ENCODE results near the gene KLHL29.

KLHL29 gene

GRCh38 chr2:23478933-23479683, 94.1 kb downstream of the KLHL29 start:
- DNase-seq, result no peak

- no peak for DNase-seq
These were observed 96.2 kb downstream of the KLHL29 start for GRCh38 chr2:23480957-23481797.

- no peak for DNase-seq
These were observed 97.2 kb downstream of the KLHL29 start for GRCh38 chr2:23482188-23482587.

DNA sequence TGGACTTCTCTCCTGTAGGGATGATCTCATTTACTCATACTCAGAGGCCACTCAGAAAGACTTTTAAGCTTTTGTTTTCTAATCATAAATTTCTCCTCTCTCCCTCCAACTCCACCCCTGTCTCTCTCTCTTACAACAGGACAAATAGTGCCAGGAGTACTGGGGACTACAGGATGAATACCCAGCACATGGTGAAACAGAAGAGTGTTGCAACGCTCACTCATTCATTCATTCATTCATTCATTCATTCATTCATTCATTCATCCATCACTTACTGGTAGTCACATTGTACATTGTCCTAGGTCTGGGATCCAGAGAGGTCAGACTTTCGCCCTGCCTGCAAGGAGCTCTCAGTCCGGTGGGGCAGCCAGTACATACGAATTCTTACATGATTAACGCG, 97.6 kb downstream of the KLHL29 start:
- DNase-seq, result no peak

GRCh38 chr2:23483791-23484190, 98.8 kb downstream of the KLHL29 start:
- DNase-seq, result no peak

DNA sequence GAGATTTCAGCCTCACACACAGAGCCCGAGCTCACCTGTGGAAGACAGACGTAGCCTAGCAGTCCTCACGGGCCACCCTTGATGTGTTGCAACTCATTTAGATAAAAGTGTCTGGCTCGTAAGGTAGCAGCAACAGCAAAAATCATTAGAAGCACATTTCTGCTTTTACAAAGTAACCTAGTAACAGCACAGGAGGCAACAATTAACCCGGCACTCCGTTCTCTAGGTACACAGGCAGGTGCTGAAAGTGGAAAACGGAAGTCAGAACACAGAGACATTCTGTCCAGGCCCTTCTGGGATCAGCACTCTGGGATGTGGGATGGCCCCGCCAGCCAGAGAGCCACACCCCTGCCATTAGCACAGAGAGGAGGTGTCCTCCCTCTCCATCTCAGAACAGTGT, 99.3 kb downstream of the KLHL29 start:
- no peak for DNase-seq

GRCh38 chr2:23484767-23485166, 99.8 kb downstream of the KLHL29 start:
- DNase-seq, result no peak

- DNase-seq, result no peak
These were observed 100.3 kb downstream of the KLHL29 start for GRCh38 chr2:23485261-23485660.

DNA sequence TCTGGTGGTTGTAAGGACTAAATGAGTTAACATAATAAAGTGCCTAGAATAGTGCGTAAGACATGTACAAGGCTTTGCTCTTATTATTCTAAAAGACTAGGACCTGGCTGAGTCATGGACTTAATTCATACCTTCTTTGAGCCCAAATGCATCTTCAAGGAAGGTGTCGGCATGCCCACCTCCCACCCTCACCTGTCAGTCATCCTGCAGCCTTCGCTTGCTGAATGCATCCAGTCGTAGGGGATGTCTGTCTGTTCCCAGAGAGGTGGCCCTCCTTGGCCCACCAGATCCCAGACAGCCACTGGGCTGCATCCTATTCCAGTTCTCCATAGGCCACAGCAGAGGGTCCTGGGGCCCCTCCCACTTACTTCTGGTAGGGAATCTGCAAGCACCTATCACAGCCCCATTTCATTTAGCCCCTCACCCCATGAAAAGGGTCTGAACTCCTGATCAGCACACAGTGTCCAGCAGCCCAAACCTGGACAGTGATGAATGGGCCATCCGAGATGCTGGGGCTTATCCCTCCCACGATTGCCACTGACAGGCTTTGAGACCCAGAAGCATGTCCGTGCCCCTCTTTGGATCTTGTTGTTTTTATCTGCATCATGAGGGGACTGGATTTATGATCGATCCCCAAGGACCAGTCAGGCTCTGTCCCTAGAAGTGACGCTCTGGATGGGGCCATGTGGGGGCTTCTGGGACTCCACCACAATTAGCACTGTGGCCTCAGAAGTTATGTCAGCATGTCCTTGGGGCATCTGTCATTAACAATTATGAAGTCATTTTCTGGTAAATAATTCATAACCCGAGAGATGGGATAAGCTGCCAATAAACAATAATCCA, 101.1 kb downstream of the KLHL29 start:
- DNase-seq, result no peak

DNA sequence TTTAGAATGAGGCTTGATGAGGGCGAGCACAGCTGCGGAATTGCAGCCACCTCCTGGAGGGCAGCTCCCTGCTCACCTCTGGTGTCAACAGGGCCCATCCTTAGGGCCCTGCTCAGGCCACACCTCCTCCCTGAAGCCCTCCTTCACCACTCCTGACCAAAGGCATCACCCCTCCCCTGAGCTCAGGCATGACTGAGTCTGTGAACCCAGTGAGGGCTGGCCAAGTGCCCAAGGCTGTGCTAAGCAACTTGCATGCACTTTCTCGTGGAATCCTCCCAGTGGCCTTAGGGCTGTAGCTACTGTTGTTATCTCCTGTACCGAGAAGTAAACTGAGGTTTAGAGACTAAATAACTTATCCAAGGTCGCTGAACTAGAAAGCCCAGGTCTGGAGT, 101.7 kb downstream of the KLHL29 start:
- DNase-seq, result no peak

DNA sequence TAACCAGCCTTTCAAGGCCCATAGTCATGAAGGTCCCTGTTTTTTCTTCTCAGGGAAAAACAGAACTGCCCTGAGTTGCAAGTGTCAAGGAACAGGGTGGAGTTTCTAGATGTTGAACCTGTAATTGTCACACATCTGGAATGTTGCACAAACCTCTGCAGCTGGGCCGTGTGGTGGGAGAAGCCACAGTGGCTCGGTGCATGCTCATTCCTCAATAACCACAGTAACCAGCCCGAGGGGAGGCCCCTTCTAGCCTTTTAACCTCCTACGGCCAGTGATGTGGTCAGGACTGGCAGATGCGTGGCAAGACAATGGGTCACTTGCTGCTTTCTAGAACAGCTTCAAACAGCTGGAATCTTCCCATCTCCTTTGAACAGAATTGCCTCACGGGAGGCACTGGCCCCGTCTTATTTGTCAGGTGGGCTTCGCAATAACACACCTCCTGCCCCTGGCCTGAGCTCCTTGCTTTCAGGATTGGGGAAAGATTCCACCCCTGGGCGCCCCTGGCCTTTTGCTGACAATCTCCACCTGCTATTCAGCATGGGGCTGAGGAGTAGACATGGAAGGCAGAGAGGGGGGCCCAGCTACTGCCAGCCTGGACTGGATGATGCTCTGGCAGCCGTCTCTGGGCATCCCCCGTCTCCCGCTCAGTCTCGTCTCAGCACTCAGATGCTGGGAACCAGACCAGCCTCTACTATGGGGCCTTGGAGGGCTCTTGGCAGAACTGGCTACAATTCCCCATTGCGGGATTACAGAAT, 102.9 kb downstream of the KLHL29 start:
- DNase-seq, result peak; percentile 42

DNA sequence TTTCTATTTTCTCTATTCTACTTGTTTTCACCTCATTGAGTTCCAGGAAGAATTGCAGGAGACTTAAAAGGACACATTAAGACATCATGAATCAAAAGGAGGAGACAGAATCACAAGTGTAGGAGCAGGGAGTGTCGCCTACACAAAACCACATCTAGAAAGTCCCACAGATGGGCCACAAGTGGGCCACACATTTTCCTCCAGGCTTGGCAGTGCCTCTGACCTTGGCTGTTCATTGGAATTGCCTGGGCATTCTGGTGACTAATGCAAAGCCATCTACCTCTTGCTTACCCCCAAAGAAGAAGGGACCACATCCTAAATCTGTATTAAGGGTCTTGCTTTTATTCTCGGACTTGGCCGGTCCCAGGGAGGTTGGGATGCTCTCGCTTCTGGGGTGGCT, 103.6 kb downstream of the KLHL29 start:
- DNase-seq, result peak; percentile 5

GRCh38 chr2:23489471-23490322, 104.7 kb downstream of the KLHL29 start:
- peak; percentile 57 for DNase-seq

GRCh38 chr2:23491591-23492336, 106.8 kb downstream of the KLHL29 start:
- no peak for DNase-seq

GRCh38 chr2:23492337-23492675, 107.3 kb downstream of the KLHL29 start:
- no peak for DNase-seq

GRCh38 chr2:23492921-23493320, 107.9 kb downstream of the KLHL29 start:
- no peak for DNase-seq

DNA sequence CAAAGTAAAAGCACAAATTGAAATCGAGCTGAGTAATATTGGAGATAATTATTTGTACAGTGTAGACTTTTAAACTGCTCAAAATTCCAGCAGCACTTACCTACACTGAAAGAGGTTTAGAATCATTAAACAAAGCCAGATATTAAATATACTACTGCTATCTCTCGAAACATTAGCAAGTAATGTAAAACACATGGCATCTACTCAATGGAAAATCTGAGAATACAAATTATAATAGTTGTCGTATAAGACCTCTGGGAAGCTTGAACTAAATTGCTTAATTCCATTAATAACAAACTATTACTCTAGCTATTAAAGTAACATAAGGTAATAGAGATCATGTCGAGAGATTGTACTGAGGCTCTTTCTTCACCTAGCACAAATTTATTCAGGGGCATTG, 108.9 kb downstream of the KLHL29 start:
- no peak for DNase-seq

GRCh38 chr2:23494286-23494685, 109.3 kb downstream of the KLHL29 start:
- DNase-seq, result no peak

DNA sequence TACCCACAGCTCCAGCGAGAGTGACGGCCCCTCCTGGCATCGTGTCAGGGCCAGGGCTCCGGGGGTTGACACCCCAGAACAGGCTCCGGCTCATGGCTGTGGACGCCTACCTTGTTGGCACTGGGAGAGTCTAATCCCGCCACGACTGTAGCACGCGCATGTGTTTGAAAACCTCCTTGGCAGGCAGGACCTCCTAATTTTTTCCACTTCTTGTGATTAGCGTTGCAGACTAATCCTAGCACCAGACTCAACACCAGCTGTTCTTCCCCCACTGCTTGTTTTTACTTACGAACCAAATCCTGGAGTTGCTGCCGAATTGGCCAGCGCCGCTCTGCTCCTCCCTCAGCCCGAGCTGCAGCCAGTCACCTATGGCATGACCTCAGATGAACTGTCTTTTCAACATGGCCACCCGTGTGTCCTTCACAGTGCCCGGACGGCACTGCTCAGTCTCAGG, 110.7 kb downstream of the KLHL29 start:
- no peak for DNase-seq

DNA sequence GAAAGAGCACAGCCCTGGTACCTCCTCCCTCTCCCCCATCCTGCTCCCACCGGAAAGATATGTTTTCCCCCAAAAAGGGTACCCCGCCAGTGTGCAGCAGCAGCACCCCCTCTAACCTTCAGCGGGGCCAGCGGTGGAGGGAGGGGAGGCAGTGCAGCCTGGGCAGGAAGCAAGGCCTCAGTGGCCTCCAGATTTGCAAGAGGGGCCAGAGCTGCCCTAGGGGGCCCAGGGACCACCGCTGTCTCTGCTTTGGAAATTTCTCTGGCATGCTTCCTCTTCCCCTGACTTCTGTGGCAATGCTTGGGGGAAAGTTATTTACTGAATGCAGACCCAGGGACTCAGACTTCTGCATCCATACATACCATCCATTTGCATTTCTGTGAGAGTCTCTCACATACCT, 111.5 kb downstream of the KLHL29 start:
- DNase-seq, result no peak

DNA sequence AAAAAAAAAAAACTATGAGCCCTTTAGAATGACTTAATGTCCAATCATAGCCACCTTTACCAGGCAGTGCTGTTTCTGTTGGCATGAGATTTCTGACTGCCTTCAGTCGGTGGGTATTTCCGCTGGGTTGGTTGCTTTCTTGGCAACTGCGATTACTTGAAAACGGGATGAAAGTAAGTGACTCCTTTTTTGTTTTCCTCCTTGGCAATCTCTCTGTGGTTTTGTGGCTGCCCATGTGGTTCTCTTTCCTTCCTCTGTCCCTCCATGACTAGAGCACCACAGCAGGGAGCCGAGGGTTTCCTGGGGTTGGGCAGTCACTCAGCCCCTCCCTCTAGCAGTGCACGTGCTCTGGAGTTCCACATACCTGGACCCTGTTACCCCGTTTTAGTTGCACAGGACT, 112.1 kb downstream of the KLHL29 start:
- peak; percentile 69 for DNase-seq
